ENCODE measurements around the gene CTIF. TPM values are rescaled to one million over a fixed set of nuclear protein-coding genes. Genes with fewer than 3 reads are reported as not detected.

Gene CTIF
- total and polyA plus RNA-seq, 4 donors = 10.6 to 26.7 (median 12.3) TPM

DNA sequence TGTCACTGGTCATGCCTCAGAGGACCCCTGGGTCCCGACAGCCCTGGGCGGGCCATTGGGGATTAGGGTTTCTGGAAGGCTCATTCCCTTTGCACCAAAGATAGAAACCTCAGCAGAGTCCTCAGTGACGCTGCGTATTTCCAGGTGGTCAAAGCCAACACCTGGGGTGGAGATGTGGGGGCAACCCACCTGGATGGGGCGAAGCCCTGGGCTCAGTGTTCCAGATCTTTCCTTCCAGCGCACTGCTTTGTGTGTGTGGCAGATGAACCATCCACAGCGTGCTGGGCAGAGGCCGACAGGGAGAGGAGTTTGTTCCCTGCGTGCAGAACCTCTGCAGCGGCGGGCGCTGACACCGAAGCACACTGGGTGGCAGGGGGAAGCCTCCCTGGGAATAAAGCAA is 143.9 kb downstream of the CTIF start:
- no peaks in the 10 kb centered on the region for H3K4me1 ChIP-seq (ENCODE audit: control insufficient read depth in 4 of 4, insufficient read depth in 4 of 4, low read length in 3 of 4)
- no peaks in the 10 kb centered on the region for H3K27me3 ChIP-seq (ENCODE audit: control insufficient read depth in 4 of 4, insufficient read depth in 4 of 4, low read length in 3 of 4)
- TF ChIP-seq, protein P1, sequence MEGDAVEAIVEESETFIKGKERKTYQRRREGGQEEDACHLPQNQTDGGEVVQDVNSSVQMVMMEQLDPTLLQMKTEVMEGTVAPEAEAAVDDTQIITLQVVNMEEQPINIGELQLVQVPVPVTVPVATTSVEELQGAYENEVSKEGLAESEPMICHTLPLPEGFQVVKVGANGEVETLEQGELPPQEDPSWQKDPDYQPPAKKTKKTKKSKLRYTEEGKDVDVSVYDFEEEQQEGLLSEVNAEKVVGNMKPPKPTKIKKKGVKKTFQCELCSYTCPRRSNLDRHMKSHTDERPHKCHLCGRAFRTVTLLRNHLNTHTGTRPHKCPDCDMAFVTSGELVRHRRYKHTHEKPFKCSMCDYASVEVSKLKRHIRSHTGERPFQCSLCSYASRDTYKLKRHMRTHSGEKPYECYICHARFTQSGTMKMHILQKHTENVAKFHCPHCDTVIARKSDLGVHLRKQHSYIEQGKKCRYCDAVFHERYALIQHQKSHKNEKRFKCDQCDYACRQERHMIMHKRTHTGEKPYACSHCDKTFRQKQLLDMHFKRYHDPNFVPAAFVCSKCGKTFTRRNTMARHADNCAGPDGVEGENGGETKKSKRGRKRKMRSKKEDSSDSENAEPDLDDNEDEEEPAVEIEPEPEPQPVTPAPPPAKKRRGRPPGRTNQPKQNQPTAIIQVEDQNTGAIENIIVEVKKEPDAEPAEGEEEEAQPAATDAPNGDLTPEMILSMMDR (IDR thresholded peaks at IDR 0.05; ENCODE audit: low read depth, low read length, missing input control) = no peak
- TF ChIP-seq RXRA (IDR thresholded peaks at IDR 0.05) (no peak), YY1 (IDR thresholded peaks at IDR 0.05) (no peak), RAD21 (IDR thresholded peaks at IDR 0.05) (no peak), HNF4A (conservative IDR thresholded peaks at IDR 0.05) (no peak)
- TF ChIP-seq, protein P2, sequence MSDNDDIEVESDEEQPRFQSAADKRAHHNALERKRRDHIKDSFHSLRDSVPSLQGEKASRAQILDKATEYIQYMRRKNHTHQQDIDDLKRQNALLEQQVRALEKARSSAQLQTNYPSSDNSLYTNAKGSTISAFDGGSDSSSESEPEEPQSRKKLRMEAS (IDR thresholded peaks at IDR 0.05) = no peak
- DNase-seq (ENCODE audit: low spot score) = no peak
- H3K36me3 ChIP-seq (ENCODE audit: control insufficient read depth in 4 of 4, insufficient read depth in 3 of 4, low read depth in 1 of 4, low read length in 3 of 4) = peaks cover 0 to 9% (median 4%) of the 10 kb centered on the region in 4 donors
- no peak overlapping the region for H3K4me3 ChIP-seq (ENCODE audit: low read depth in 1 of 3, low read length in 3 of 3)
- no peak overlapping the region for H3K27ac ChIP-seq (ENCODE audit: low read depth in 1 of 2, low read length in 2 of 2)
- H3K9ac ChIP-seq (ENCODE audit: low read depth in 1 of 2, low read length in 2 of 2) = no peak overlapping the region
- no peaks in the 10 kb centered on the region for H3K9me3 ChIP-seq (ENCODE audit: control insufficient read depth in 4 of 4, low read length in 3 of 4)
- 97% methylated on average over 13 of the region's 13 CpGs for WGBS

DNA sequence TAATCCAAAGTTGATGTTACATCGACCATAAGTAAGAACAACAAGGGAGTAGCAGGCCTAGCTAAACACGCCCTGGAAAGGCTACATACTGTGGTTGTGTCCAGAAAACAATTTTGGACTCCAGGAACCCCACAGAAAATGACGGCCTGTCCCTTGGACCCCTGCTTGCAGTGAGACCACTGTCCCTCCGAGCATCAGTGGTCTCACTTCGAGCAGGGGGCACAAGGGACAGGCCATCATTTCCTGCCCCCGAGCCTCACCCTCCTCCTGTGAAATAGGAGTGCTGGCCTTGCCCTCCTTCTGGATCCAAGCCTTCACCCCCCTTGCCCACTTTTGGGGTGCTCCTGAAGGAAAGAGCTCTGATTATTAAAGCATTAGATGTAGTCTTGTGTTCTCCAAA is 144.4 kb downstream of the CTIF start:
- Histone ChIP-seq H3K36me3 (ENCODE audit: control insufficient read depth in 4 of 4, insufficient read depth in 3 of 4, low read depth in 1 of 4, low read length in 3 of 4) (peaks cover 0 to 12% (median 4%) of the 10 kb centered on the region in 4 donors), H3K9me3 (ENCODE audit: control insufficient read depth in 4 of 4, low read length in 3 of 4) (no peaks in the 10 kb centered on the region), H3K4me3 (ENCODE audit: low read depth in 1 of 3, low read length in 3 of 3) (no peak overlapping the region), H3K27ac (ENCODE audit: low read depth in 1 of 2, low read length in 2 of 2) (no peak overlapping the region), H3K27me3 (ENCODE audit: control insufficient read depth in 4 of 4, insufficient read depth in 4 of 4, low read length in 3 of 4) (no peaks in the 10 kb centered on the region), H3K4me1 (ENCODE audit: control insufficient read depth in 4 of 4, insufficient read depth in 4 of 4, low read length in 3 of 4) (no peaks in the 10 kb centered on the region), H3K9ac (ENCODE audit: low read depth in 1 of 2, low read length in 2 of 2) (no peak overlapping the region)
- no peak for DNase-seq (ENCODE audit: low spot score)
- TF ChIP-seq RAD21 (IDR thresholded peaks at IDR 0.05) (no peak), GABPA (IDR thresholded peaks at IDR 0.05 in 1 of 2, conservative IDR thresholded peaks at IDR 0.05 in 1 of 2) (no peak), SP1 (IDR thresholded peaks at IDR 0.05) (no peak), HNF4A (conservative IDR thresholded peaks at IDR 0.05) (no peak), HNF4G (IDR thresholded peaks at IDR 0.05) (no peak), RXRA (IDR thresholded peaks at IDR 0.05) (no peak)
- TF ChIP-seq, protein P3, sequence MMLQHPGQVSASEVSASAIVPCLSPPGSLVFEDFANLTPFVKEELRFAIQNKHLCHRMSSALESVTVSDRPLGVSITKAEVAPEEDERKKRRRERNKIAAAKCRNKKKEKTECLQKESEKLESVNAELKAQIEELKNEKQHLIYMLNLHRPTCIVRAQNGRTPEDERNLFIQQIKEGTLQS (IDR thresholded peaks at IDR 0.05) = no peak
- TF ChIP-seq, protein P4, sequence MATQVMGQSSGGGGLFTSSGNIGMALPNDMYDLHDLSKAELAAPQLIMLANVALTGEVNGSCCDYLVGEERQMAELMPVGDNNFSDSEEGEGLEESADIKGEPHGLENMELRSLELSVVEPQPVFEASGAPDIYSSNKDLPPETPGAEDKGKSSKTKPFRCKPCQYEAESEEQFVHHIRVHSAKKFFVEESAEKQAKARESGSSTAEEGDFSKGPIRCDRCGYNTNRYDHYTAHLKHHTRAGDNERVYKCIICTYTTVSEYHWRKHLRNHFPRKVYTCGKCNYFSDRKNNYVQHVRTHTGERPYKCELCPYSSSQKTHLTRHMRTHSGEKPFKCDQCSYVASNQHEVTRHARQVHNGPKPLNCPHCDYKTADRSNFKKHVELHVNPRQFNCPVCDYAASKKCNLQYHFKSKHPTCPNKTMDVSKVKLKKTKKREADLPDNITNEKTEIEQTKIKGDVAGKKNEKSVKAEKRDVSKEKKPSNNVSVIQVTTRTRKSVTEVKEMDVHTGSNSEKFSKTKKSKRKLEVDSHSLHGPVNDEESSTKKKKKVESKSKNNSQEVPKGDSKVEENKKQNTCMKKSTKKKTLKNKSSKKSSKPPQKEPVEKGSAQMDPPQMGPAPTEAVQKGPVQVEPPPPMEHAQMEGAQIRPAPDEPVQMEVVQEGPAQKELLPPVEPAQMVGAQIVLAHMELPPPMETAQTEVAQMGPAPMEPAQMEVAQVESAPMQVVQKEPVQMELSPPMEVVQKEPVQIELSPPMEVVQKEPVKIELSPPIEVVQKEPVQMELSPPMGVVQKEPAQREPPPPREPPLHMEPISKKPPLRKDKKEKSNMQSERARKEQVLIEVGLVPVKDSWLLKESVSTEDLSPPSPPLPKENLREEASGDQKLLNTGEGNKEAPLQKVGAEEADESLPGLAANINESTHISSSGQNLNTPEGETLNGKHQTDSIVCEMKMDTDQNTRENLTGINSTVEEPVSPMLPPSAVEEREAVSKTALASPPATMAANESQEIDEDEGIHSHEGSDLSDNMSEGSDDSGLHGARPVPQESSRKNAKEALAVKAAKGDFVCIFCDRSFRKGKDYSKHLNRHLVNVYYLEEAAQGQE (IDR thresholded peaks at IDR 0.05) = no peak
- TF ChIP-seq, protein P1 (IDR thresholded peaks at IDR 0.05; ENCODE audit: low read depth, low read length, missing input control) = no peak
- 92% methylated on average over 6 of the region's 6 CpGs for WGBS

Measured in liver (tissue), 9 donors.